Peyer's patch (tissue), 4 donors: ENCODE measurements around the gene EIF2AK2.

Source experiments
- POLR2A ChIP-seq, 2 donors: fragments of 450-650 bp; IDR thresholded peaks; one replicate each; pipeline ENCODE4 v1.5.1; 2017; ENCODE audit warnings: antibody characterized with exemption in 2 of 2, mild to moderate bottlenecking in 2 of 2, moderate library complexity in 2 of 2
- TF ChIP-seq, protein P1 (sequence below), 6 experiments: fragments of 450-650 bp in 4 of 6; fragments of 200-600 bp in 2 of 6; sonication (generic) in 1 of 6; IDR thresholded peaks; one replicate each; pipeline ENCODE4 v1.5.1; 2017 to 2019; ENCODE audit warnings: antibody characterized with exemption in 6 of 6, mild to moderate bottlenecking in 3 of 6, moderate library complexity in 1 of 6

DNA sequence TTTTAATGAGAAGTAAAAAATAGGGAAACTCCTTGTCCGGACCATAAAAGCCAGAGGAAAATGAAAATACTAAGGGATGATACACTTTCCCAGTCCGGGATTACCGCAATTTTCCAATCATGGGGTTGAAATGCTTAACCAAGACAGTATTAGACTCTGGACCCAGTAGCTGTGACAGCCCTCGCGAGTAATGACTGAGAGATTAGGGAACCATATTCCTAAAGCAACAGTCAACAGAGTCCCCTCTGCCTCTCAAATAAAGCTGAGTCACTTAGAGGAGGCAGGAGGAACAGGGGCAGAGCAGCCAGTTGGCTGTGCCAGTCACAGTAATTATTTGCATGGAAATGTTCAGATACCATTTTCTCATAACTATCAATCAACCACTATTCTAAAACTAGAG is 37.6 kb downstream of the EIF2AK2 start:
- TF ChIP-seq, protein P1, sequence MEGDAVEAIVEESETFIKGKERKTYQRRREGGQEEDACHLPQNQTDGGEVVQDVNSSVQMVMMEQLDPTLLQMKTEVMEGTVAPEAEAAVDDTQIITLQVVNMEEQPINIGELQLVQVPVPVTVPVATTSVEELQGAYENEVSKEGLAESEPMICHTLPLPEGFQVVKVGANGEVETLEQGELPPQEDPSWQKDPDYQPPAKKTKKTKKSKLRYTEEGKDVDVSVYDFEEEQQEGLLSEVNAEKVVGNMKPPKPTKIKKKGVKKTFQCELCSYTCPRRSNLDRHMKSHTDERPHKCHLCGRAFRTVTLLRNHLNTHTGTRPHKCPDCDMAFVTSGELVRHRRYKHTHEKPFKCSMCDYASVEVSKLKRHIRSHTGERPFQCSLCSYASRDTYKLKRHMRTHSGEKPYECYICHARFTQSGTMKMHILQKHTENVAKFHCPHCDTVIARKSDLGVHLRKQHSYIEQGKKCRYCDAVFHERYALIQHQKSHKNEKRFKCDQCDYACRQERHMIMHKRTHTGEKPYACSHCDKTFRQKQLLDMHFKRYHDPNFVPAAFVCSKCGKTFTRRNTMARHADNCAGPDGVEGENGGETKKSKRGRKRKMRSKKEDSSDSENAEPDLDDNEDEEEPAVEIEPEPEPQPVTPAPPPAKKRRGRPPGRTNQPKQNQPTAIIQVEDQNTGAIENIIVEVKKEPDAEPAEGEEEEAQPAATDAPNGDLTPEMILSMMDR (IDR thresholded peaks at IDR 0.05) = no peak
- no peak for TF ChIP-seq POLR2A (IDR thresholded peaks at IDR 0.05)
